ENCODE results near the gene HMGB2. TPM values are rescaled to one million over a fixed set of nuclear protein-coding genes. Genes with fewer than 3 reads are reported as not detected.

HMGB2 gene
- total RNA-seq, 1 experiment from 2014 or later: 176 TPM

DNA sequence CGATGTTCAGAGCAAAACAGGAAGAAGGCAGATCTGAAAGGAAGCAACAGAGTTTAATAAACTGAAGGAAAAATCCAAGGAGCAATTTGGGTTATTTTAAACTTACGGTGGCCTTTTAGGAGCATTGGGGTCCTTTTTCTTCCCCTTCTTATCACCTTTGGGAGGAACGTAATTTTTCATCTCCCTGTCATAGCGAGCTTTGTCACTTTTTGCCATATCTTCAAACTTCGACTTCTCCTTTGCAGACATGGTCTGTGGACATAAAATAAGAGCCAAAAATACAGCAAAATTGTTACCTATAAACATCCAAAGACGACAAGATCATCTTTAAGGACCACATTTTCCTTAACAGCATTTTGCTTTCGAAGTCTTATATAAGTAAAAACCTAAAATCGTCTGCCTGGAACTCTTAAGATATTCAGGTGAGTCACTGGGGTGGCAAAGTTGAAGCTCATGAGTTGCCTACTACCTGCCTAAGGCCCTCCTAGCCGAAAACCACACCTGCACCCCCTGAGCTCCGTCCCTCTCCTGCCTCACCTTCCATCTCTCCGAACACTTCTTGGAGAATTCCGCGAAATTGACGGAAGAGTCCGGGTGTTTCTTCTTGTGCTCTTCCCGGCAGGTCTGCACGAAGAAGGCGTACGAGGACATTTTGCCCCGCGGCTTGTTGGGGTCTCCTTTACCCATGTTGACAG, 1.0 kb downstream of the HMGB2 start:
- Mint-ChIP-seq H3K4me1 (ENCODE audit: insufficient read depth, unreplicated experiment) (peaks cover 14% of the 10 kb centered on the region), H3K4me3 (ENCODE audit: unreplicated experiment) (peak overlapping the region; percentile 99), H3K36me3 (ENCODE audit: insufficient read depth, unreplicated experiment) (peaks cover 65% of the 10 kb centered on the region), H3K27me3 (ENCODE audit: insufficient read depth, unreplicated experiment) (no peaks in the 10 kb centered on the region), H3K9me3 (ENCODE audit: unreplicated experiment) (no peaks in the 10 kb centered on the region), H3K27ac (ENCODE audit: low read depth, unreplicated experiment) (peak overlapping the region; percentile 100)
- CTCF ChIA-PET: interaction anchor here (0.7 to 7.6 kb wide), 9 partner anchors 13 to 920 kb away, joined by 3 to 78 read pairs (median 3); partner anchors contain the start of gene SAP30
- no TSS peak for BruUV-seq (replicated peaks)
- POLR2A ChIA-PET: interaction anchor here (0.7 to 14.4 kb wide), 26 partner anchors 9 to 950 kb away, joined by 3 to 824 read pairs (median 5); partner anchors contain the start of genes CEP44, FBXO8 and SAP30
- intact Hi-C loops (cut with micrococcal nuclease): no loop called here
- peak; percentile 49 for DNase-seq (ENCODE audit: unreplicated experiment)
- TF ChIP-seq, protein P1, sequence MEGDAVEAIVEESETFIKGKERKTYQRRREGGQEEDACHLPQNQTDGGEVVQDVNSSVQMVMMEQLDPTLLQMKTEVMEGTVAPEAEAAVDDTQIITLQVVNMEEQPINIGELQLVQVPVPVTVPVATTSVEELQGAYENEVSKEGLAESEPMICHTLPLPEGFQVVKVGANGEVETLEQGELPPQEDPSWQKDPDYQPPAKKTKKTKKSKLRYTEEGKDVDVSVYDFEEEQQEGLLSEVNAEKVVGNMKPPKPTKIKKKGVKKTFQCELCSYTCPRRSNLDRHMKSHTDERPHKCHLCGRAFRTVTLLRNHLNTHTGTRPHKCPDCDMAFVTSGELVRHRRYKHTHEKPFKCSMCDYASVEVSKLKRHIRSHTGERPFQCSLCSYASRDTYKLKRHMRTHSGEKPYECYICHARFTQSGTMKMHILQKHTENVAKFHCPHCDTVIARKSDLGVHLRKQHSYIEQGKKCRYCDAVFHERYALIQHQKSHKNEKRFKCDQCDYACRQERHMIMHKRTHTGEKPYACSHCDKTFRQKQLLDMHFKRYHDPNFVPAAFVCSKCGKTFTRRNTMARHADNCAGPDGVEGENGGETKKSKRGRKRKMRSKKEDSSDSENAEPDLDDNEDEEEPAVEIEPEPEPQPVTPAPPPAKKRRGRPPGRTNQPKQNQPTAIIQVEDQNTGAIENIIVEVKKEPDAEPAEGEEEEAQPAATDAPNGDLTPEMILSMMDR (IDR thresholded peaks at IDR 0.05; ENCODE audit: unreplicated experiment): no peak

DNA sequence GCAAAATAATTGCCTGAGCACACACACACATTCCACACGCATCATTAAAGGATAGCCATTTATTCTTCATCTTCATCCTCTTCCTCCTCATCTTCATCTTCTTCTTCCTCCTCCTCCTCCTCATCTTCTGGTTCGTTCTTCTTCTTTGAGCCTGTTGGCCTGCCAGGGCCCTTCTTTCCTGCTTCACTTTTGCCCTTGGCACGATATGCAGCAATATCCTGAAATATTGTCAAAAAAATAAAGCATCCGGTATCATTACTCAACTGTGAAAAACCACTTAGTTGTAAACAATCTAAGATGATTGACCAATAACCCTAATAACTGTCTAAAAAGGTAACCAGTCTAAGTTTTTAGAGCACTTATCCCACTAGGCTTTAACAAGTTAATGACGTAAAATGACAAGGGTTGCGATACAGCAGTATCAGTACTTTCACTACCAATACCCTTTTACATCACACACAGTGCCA, 2.1 kb downstream of the HMGB2 start:
- peak; percentile 44 for DNase-seq (ENCODE audit: unreplicated experiment)
- Mint-ChIP-seq H3K9me3 (ENCODE audit: unreplicated experiment) (no peaks in the 10 kb centered on the region), H3K4me3 (ENCODE audit: unreplicated experiment) (peak overlapping the region; percentile 99), H3K27ac (ENCODE audit: low read depth, unreplicated experiment) (peak overlapping the region; percentile 100), H3K27me3 (ENCODE audit: insufficient read depth, unreplicated experiment) (no peaks in the 10 kb centered on the region), H3K36me3 (ENCODE audit: insufficient read depth, unreplicated experiment) (peaks cover 75% of the 10 kb centered on the region), H3K4me1 (ENCODE audit: insufficient read depth, unreplicated experiment) (peaks cover 14% of the 10 kb centered on the region)
- intact Hi-C loops (cut with micrococcal nuclease): no loop called here
- ChIA-PET CTCF (interaction anchor here (0.7 to 7.6 kb wide), 5 partner anchors 12 to 921 kb away, joined by 3 to 78 read pairs (median 5); partner anchors contain the start of gene SAP30), POLR2A (interaction anchor here (0.7 to 14.4 kb wide), 9 partner anchors 8 to 951 kb away, joined by 3 to 824 read pairs (median 35); partner anchors contain the start of genes CEP44, FBXO8 and SAP30)
- BruUV-seq (replicated peaks): no TSS peak
- TF ChIP-seq, protein P1 (IDR thresholded peaks at IDR 0.05; ENCODE audit: unreplicated experiment): no peak

DNA sequence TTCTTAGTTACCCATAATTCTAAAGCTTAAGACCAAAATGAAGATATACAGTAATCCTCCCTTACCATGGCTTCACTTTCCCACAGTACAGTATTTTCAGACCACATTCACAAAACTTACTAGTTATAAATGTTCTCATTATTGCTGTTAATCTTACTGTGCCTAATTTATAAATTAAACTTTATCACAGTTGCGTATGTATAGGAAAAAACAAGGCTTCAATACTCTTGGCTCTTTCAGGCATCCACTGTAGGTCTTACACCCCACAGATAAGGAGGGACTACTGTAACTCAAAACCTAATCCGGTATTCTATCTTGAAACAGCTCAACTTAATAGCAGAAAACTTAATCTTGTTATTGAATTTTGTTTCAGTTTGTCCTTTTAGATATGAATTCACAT, 3.6 kb downstream of the HMGB2 start:
- TF ChIP-seq, protein P1 (IDR thresholded peaks at IDR 0.05; ENCODE audit: unreplicated experiment): no peak
- POLR2A ChIA-PET: interaction anchor here (0.6 to 14.4 kb wide), 5 partner anchors 10 to 952 kb away, joined by 3 to 824 read pairs (median 95); partner anchors contain the start of genes FBXO8 and SAP30
- intact Hi-C loops (cut with micrococcal nuclease): no loop called here
- peak overlapping the region; percentile 5 for H3K27ac Mint-ChIP-seq (ENCODE audit: low read depth, unreplicated experiment)
- no peaks in the 10 kb centered on the region for H3K27me3 Mint-ChIP-seq (ENCODE audit: insufficient read depth, unreplicated experiment)
- H3K4me1 Mint-ChIP-seq (ENCODE audit: insufficient read depth, unreplicated experiment): peaks cover 6% of the 10 kb centered on the region
- no TSS peak for BruUV-seq (replicated peaks)
- no peak for DNase-seq (ENCODE audit: unreplicated experiment)
- H3K36me3 Mint-ChIP-seq (ENCODE audit: insufficient read depth, unreplicated experiment): peaks cover 77% of the 10 kb centered on the region
- H3K9me3 Mint-ChIP-seq (ENCODE audit: unreplicated experiment): no peaks in the 10 kb centered on the region
- CTCF ChIA-PET: interaction anchor here (0.8 to 7.6 kb wide), 6 partner anchors 10 to 317 kb away, joined by 3 to 78 read pairs (median 10); partner anchors contain the start of gene SAP30
- H3K4me3 Mint-ChIP-seq (ENCODE audit: unreplicated experiment): no peak overlapping the region

DNA sequence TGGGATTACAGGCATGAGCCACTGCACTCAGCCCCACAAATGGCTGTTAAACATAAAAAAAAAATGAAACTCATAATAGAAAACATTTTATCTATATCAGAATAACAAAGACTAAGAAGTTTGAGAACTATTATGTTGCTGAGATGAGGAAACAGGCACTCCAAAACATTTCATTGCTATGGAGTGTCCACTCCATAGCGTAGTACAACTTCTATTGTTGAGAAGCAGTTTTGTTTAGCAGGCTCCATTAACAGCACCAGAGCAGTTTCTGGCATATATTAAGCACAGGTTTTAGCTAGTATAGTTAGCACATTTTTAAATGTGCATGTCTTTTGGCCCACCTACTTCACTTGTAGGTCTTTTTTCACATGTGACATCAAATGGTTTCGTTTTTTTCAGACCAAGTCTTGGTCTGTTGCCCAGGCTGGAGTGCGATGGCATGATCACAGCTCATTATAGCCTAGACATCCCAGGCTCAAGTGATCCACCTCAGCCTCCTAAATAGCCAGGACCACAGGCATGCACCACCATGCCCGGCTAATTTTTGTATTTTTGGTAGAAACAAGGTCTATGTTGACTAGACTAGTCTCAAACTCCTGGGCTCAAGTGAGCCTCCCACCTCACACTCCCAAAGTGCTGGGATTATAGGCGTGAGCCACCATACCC, 5.8 kb downstream of the HMGB2 start:
- Mint-ChIP-seq H3K27ac (ENCODE audit: low read depth, unreplicated experiment) (no peak overlapping the region), H3K4me1 (ENCODE audit: insufficient read depth, unreplicated experiment) (peaks cover 6% of the 10 kb centered on the region), H3K27me3 (ENCODE audit: insufficient read depth, unreplicated experiment) (no peaks in the 10 kb centered on the region), H3K36me3 (ENCODE audit: insufficient read depth, unreplicated experiment) (peaks cover 72% of the 10 kb centered on the region), H3K9me3 (ENCODE audit: unreplicated experiment) (no peaks in the 10 kb centered on the region), H3K4me3 (ENCODE audit: unreplicated experiment) (no peak overlapping the region)
- CTCF ChIA-PET: interaction anchor here (0.6 to 1.3 kb wide), 3 partner anchors 9 to 88 kb away, joined by 5 to 7 read pairs (median 6); no protein-coding TSS in a partner anchor
- POLR2A ChIA-PET: interaction anchor here (9.3 to 14.4 kb wide), 3 partner anchors 8 to 85 kb away, joined by 95 to 824 read pairs (median 109); partner anchors contain the start of gene SAP30
- DNase-seq (ENCODE audit: unreplicated experiment): no peak
- BruUV-seq (replicated peaks): no TSS peak
- intact Hi-C loops (cut with micrococcal nuclease): no loop called here
- TF ChIP-seq, protein P1 (IDR thresholded peaks at IDR 0.05; ENCODE audit: unreplicated experiment): no peak

All from MCF 10A (cell line).